ENCODE data around the gene CCDC116. TPM values are rescaled to one million over a fixed set of nuclear protein-coding genes. Genes with fewer than 3 reads are reported as not detected.

The CCDC116 gene
- total RNA-seq, 1 donor from 2014 or later = 0.41 TPM

DNA sequence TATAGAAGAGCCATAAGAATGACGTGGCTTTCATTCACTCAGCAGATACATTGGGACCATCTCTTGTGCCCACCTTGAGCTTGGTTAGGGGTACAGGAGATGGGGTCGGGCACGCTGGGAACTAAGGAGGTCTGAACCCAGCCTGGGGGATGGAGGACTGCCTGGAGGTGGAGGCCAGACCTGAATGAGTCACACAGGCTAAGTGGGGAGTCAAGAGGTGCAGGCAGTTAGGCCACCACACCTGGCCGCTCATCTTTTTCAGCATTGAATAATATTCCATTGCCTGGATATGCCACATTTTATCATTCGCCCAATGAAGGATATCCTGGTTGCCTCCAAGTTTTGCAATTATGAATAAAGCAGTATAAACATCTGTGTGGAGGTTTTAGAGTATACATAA, 29.4 kb downstream of the CCDC116 start:
- ATAC-seq = no peak
- intact Hi-C loops (cut with DNase I) = no loop called here

DNA sequence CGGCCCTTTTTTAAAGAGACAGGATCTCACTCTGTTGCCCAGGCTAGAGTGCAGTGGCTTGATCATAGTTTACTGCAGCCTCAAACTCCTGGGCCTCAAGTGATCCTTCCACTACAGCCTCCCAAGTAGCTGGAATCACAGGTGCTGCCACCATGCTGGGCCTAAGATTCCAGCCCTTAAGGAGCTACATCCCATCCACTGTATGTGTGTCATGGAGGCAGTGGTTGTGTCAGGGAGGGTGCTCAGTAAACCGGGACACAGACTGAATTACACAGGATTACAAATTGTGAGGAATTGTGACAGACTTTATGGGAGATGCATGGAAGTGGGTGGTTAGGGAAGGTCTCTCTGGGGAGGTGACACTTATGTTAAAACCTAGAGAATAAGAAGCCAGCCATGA, 31.2 kb downstream of the CCDC116 start:
- intact Hi-C loops (cut with DNase I) = no loop called here
- TF ChIP-seq, protein P1, sequence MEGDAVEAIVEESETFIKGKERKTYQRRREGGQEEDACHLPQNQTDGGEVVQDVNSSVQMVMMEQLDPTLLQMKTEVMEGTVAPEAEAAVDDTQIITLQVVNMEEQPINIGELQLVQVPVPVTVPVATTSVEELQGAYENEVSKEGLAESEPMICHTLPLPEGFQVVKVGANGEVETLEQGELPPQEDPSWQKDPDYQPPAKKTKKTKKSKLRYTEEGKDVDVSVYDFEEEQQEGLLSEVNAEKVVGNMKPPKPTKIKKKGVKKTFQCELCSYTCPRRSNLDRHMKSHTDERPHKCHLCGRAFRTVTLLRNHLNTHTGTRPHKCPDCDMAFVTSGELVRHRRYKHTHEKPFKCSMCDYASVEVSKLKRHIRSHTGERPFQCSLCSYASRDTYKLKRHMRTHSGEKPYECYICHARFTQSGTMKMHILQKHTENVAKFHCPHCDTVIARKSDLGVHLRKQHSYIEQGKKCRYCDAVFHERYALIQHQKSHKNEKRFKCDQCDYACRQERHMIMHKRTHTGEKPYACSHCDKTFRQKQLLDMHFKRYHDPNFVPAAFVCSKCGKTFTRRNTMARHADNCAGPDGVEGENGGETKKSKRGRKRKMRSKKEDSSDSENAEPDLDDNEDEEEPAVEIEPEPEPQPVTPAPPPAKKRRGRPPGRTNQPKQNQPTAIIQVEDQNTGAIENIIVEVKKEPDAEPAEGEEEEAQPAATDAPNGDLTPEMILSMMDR (IDR thresholded peaks at IDR 0.05) = no peak
- no peak for DNase-seq
- H3K9me3 ChIP-seq = no peaks in the 10 kb centered on the region
- no peak for ATAC-seq
- H3K27me3 ChIP-seq (ENCODE audit: low read depth) = no peaks in the 10 kb centered on the region
- H3K4me3 ChIP-seq = no peak overlapping the region
- no peaks in the 10 kb centered on the region for H3K36me3 ChIP-seq
- H3K27ac ChIP-seq = no peak overlapping the region
- peaks cover 12% of the 10 kb centered on the region for H3K4me1 ChIP-seq

More for the DNA sequence above, 29.4 kb downstream of the CCDC116 start:
- TF ChIP-seq, protein P1 (IDR thresholded peaks at IDR 0.05) = no peak
- Histone ChIP-seq H3K9me3 (no peaks in the 10 kb centered on the region), H3K27me3 (ENCODE audit: low read depth) (no peaks in the 10 kb centered on the region), H3K36me3 (no peaks in the 10 kb centered on the region), H3K27ac (no peak overlapping the region), H3K4me1 (peaks cover 20% of the 10 kb centered on the region), H3K4me3 (no peak overlapping the region)
- DNase-seq = no peak

- Histone ChIP-seq H3K4me1 (peaks cover 12% of the 10 kb centered on the region), H3K36me3 (peaks cover 10% of the 10 kb centered on the region), H3K27me3 (ENCODE audit: low read depth) (no peaks in the 10 kb centered on the region), H3K4me3 (peak overlapping the region; percentile 77), H3K9me3 (no peaks in the 10 kb centered on the region), H3K27ac (peak overlapping the region; percentile 97)
- DNase-seq (no peak), ATAC-seq (no peak)
- intact Hi-C loops (cut with DNase I) = no loop called here
- TF ChIP-seq, protein P1 (IDR thresholded peaks at IDR 0.05) = no peak
These were observed 32.7 kb downstream of the CCDC116 start for GRCh38 chr22:21665047-21665851.

DNA sequence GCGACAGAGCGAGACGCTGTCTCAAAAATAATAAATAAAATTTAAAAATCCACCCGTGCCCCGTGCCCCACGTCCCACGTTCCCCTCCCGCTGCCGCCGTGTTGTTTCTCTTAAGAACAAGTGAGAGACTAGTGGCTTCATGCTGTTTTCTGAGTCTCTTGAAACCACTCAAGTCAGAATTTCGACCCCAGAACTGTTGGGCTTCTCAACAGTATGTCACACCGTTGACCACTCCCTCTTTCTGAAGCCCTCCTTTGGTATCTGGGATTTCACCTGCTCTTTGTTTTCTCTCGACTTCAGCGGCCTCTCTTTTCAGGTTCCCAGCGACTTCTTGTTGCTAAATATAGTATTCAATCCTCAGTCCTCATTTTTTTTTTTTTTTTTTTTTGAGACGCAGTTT, 34.2 kb downstream of the CCDC116 start:
- DNase-seq (no peak), ATAC-seq (no peak)
- H3K4me1 ChIP-seq = peaks cover 12% of the 10 kb centered on the region
- intact Hi-C loops (cut with DNase I) = no loop called here
- H3K27ac ChIP-seq = peak overlapping the region; percentile 97
- no peaks in the 10 kb centered on the region for H3K9me3 ChIP-seq
- no peaks in the 10 kb centered on the region for H3K27me3 ChIP-seq (ENCODE audit: low read depth)
- TF ChIP-seq, protein P1 (IDR thresholded peaks at IDR 0.05) = no peak
- H3K36me3 ChIP-seq = peaks cover 26% of the 10 kb centered on the region
- peak overlapping the region; percentile 77 for H3K4me3 ChIP-seq

DNA sequence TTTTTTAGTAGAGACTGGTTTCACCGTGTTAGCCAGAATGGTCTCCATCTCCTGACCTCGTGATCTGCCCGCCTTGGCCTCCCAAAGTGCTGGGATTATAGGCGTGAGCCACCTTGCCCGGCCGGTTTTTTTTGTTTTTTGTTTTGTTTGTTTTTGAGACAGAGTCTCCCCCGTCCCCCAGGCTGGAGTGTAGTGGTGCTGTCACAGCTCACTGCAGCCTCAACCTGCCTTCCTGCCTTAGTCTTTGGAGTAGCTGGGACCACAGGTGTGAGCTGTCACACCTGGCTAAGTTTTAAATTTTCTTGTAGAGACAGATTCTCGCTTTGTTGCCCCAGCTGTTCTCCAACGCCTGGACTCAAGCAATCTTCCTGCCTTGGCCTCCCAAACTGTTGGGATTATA, 36.5 kb downstream of the CCDC116 start:
- H3K4me3 ChIP-seq = no peak overlapping the region

More for the DNA sequence above, 36.5 kb downstream of the CCDC116 start:
- no peak for ATAC-seq
- H3K27me3 ChIP-seq (ENCODE audit: low read depth) = no peaks in the 10 kb centered on the region
- TF ChIP-seq, protein P1 (IDR thresholded peaks at IDR 0.05) = no peak
- H3K9me3 ChIP-seq = no peaks in the 10 kb centered on the region
- no peak overlapping the region for H3K27ac ChIP-seq
- DNase-seq = no peak
- peaks cover 12% of the 10 kb centered on the region for H3K4me1 ChIP-seq
- intact Hi-C loops (cut with DNase I) = no loop called here
- H3K36me3 ChIP-seq = peaks cover 48% of the 10 kb centered on the region

Measured in lower lobe of right lung (tissue), 2 donors.